Right renal pelvis (tissue), 4 donors: ENCODE measurements around the gene FOXL3. TPM values are rescaled to one million over a fixed set of nuclear protein-coding genes. Genes with fewer than 3 reads are reported as not detected.

Experiments used
- DNase-seq, 4 donors: peaks; one replicate each; pipeline ENCODE4 v3.0.0-alpha.2; 2013; ENCODE audit warnings: low read depth in 4 of 4, low spot score in 3 of 4, missing footprints in 1 of 4
- polyA plus RNA-seq, 4 donors: library from polyadenylated mRNA; unstranded; fragments of 120-200 nt; gene quantifications; one replicate each; pipeline ENCODE4 v1.2.1, GENCODE V29; 2013; ENCODE audit not compliant: insufficient read length in 4 of 4

The FOXL3 gene
- polyA plus RNA-seq, 4 donors: 0.09 TPM; not detected in 3

- no peak for DNase-seq
Observed at GRCh38 chr7:265998-266850, 23.7 kb upstream of the FOXL3 start.

- DNase-seq: no peak
Observed at GRCh38 chr7:266851-267840, 22.8 kb upstream of the FOXL3 start.

GRCh38 chr7:268991-269390, 21.0 kb upstream of the FOXL3 start:
- no peak for DNase-seq

GRCh38 chr7:269721-270120, 20.2 kb upstream of the FOXL3 start:
- DNase-seq: no peak

- no peak for DNase-seq
Observed at GRCh38 chr7:270351-270983, 19.5 kb upstream of the FOXL3 start.

DNA sequence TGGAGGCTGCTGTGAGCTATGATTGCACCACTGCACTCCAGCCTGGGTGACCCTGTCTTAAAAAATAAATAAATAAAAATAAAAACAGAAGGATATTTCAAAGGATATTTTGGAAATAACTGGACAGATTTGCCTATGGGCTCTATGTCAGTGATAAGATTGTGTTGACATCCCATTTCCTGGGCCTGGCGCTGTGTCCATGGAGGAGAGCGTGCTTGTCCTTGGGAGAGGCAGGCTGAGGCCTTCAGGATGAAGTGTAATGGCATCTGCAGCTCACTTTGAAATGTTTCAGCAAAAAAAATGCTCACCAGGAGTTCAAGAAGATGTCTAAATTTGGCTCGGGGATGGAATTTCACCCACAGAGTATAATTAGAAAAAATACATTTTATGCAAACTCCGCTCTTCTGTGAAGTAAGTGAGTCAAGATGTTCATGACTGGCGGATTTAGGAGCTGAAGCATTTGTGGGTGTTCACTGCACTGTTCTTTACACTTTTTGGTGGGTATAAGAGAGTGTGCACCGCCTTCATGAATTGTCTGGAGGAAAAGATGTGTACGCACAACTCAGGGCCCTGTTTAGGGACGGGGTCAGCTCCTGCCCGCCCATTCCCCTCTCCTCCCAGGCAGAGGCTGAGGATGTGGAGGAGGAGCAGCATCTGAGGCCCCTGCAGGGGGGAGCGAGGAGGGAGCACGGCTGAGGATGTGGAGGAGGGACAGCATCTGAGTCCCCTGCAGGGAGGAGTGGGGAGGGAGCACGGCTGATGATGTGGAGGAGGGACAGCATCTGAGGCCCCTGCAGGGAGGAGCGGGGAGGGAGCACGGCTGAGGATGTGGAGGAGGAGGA, 18.5 kb upstream of the FOXL3 start:
- no peak for DNase-seq

GRCh38 chr7:272108-272615, 17.8 kb upstream of the FOXL3 start:
- DNase-seq: no peak

- no peak for DNase-seq
Observed at GRCh38 chr7:272631-273030, 17.3 kb upstream of the FOXL3 start.

DNA sequence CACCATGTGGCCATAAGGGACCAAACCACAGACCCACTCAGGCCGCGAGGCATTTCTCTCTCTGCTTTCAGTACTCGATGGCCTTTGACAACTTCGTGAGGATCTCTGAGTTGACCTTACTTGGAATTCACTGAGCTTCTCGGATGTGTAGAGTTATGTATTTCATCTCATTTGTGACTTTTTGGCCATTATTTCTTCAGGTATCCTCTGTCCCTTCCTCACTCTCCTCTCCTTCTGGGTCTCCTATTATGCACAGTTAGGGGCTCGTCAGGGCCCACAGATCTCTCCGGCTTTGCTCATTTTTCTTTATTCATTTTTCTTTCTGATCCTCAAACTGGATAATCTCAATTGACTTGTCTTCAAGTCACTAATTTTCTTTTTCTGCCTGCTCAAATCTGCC, 16.6 kb upstream of the FOXL3 start:
- DNase-seq: no peak

- no peak for DNase-seq
Observed at GRCh38 chr7:274266-274665, 15.7 kb upstream of the FOXL3 start.

DNA sequence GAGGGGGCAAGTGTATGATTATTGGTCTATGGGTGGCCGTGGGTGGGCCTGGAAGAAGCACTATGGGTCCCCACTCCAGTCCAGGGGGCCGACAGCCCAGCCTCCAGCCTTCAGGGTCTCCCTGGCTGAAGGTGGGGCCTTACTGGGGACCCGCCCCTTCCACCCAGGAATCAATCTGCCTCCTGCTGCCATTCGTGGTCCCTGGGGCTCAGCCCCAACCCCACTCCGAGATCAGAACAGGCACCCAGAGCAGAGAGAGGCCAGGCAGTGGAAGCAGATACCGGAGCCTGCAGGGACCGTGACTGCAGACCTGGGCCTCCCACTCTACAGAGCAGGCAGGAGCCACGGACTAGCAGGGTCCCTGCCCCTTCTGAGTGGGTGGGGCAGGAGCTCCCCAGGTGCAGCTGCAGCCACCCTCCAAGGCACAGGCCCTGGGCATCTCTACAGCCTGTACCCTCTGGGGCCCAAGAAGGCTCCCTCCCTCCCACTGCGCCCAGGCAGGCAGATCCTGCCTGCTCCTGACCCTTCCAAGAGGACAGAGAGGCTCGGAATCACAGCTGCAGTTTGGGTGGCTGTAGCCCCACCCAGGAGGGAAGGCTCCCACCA, 13.6 kb upstream of the FOXL3 start:
- DNase-seq: no peak

DNA sequence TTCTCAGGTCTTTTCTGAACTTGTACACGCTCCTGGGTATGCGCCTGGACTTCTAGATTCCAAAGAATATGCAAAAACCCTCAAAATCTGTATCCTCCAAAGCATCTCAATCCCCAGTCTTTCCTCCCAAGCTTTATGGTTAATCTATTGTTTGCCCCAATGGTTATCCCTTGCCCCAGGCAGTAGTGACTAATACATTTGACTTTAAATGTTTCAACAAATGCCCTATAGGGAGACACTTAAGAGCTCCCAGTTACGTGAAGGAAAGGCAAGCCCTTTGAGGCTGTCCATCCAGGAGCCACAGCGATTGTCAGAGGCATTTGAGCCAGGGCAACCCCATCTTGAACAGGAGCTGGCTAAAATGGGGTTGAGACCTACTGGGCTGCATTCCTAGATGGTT, 12.7 kb upstream of the FOXL3 start:
- no peak for DNase-seq

DNA sequence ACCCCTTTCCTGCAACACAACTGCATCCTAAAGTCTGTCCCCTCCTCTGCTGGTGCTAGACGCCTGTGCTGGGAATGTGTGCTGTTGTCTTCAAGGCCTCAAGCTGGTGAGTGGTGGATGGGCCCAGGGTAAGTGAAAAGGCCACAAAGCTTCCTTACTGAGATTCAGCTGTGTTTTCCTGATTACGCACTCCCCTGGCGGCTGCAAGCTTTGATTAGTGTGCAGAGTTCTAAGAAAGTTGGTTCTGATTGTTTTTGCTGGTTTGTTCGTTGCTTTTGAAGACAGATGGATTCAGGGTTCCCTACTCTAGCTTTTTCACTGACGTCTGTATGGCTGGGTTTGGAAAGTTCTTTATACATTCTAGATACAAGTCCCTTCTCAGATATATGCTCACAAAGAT, 11.9 kb upstream of the FOXL3 start:
- no peak for DNase-seq

GRCh38 chr7:279821-280220, 10.1 kb upstream of the FOXL3 start:
- no peak for DNase-seq

- no peak for DNase-seq
Observed at GRCh38 chr7:280461-280860, 9.5 kb upstream of the FOXL3 start.

GRCh38 chr7:281637-282036, 8.3 kb upstream of the FOXL3 start:
- no peak for DNase-seq

DNA sequence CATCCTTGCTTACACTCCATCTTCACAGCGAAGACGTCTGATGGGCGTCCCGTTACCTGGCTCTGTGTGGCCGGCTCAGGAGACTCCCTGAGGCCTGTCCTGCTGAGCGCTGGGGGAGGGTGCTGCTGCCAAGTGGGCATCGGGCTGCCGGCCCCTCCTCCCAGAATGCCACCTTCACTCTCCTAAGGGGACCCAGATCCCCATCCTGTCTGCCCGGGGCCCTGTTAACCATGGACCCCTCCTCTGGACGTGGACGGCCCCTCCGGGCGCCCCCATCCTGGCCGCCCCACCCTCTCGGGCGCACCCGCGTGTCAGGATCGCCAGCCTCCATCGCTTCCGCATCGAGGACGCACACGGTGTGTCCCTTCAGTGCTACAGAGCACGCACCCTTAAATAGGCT, 7.3 kb upstream of the FOXL3 start:
- DNase-seq: no peak

DNA sequence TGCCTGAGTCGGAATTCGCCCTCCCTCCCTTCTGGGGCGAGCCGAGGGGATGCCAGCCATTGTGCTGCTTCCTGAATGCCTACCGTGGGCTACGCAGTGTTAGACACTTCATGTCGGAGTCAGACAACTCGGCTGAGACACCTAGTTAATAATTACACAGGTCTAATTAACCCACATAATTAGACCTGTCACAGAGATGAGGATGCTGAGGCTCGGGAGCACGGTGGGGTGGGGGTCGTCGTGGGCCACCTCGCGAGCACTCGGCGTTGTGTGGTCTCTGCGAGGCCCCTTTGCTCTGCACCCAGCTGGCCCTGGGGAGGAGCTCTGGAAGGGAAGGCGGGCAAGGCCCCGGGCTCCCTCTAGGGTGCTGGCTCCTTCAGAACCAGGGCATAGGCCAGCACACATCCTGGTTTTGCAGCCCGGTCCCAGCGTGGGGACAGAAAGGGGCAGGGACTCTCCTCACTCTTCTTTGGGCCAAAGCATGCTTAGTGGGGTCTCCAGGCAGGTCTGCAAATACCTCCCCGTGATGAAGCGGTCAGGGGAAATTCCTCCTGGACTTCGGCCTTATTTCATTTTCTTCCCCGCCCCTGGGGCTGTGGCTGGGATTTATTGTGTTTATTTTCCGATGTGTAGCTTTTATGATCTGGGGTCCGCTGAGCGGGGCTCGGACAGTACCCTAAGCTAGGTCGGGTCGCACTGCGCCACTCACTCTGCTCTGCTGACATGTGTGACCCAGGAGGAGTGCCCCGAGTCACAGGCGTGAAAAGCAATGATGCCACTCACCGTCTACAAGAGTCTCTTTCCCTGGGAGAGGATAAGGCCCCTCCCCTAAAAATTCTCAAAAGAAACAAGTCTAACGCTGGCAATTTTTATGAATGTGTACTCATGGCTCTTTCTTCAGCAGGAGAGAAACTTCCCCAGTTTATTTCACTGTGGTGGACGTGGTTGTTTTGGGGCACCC, 4.9 kb upstream of the FOXL3 start:
- no peak for DNase-seq
